DMS 273 treated with DMSO at 0.1 percent for 48 hours (cell line): ENCODE measurements around the gene C2CD4D.
A peak's percentile ranks its signal among the peaks of the same experiment; 100 is the strongest.

Experiments used
- DNase-seq: peaks from one replicate; lab custom pipeline; 2025; lab: John Stamatoyannopoulos, UW

The C2CD4D gene

DNA sequence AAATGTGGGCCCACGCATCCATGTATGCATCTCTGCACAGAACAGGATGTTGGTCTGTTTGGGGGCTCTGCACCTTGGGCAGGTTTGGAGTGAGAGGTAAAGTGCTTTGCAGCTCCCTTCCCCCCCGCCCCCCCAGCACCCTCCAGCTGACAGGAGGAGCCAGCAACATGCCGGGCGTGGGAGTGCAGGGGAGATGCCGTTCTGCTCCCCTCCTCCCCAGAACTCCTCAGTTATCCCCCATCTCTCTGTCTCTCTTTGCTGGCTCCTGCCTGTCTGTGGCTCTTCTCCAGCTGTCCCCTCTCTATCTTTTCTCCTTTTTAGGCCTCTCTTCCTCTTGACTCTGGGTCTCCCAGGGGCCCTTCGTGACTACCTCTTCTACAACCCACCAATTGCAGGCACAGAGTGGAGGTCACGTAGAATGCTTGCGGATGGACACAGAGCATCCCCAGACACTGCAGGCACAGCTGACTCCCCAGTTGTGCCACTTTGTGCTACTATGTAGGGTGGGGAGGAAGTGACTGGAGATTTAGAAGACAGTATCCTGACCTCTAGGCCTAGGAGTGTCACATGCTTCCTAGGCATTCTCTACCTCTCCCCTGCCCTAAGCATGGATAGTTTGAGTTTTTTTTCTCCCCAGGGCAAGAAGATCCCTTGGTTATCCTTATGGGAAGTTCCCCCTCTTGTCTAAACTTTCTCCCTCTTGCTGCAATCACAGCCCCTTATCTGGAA lies 6.3 kb downstream of the C2CD4D start:
- no peak for DNase-seq

DNA sequence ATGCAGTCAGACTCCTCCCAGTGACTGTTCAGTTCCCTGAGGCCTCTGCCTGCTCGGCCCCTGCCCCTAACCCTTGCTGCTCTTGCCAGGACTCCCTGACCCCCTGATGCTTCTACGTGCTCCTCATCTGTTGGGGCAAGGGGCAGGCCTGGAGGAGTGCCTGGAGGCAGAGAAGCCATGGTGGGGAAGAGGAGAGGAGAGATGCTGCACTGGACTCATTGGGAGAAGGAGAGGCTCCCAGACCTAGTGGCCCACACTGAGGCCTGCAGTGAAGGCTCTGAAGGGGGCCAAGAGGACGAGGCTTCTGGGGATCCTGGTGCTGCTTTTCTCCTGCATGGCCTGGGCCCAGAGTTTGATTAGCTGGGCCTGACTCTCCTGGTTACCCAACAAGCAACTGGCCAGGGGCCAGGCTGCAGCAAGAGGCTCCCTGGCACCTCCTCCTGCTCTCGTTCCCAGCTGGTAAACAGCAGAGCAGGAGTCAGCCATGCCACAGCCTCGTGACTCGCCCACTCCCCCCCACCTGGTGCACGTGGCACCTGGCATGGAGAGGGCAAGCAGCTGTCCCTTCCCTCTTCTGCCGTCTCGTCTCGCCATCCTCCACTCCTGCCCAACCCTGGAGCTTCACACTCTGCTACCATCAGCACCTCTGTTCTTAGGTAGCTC lies 7.2 kb downstream of the C2CD4D start:
- peak; percentile 28 for DNase-seq

DNA sequence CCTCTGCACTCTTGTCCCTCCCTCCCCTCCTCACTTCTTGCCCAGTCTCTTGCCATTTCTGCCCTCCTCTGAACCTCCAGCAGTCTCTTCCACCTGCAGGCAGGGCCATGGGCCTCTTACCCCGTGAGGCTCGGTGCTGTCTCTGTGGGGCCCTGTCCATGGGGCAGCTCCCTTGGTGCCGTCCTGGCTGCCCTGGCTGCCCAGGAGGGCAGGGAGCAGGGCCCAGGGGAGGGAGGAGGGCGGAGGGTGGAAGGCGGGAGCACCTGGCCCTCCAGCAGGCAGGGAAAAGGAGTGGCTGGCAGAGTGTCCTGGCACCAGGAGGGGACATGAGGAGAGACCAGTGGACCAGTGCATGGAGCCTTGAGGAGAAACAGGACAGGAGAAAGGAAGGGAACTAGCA lies 8.0 kb downstream of the C2CD4D start, which contains the start of gene RORC:
Gene RORC (minus strand): TSS at position 198 of the 400 bp plus-strand sequence. CDS start 38 bp downstream, at position 160.
- DNase-seq, result no peak

DNA sequence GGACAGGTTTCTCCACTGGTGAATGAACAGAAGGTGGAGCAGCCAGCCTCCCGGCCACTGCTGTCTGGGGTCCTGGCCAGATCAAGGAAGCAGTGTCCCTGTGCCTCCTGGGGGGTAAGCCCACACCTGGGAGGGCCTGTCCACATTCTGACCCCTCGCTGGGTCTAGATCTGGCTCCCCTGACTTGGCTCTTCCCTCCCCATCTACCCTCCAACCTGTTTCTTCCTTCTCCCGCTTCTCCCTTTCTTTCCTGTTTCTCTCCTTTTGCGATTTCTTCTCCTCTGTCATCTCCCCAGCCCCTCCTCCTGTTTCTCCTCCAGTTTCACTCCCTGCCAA lies 8.4 kb downstream of the C2CD4D start:
- DNase-seq, result no peak

DNA sequence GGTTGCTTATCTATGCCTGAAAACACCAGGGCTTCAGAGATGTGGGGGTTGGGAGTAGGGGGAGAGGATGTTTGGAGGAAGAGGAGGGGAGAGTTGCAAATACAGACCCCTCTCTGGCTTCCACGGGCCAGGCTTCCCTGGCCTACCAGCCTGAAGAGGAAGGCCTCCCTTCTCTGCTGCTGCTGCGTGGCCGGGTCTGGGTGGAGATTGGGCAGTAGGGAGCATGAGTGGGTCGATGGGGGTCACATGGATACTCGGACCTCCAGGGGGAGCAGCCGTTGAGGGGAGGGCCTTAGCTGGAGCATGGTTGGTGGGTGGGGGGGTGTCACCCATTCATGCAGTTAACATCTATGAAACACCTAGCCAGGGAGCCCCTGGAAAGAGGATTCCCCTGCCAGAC lies 9.6 kb downstream of the C2CD4D start:
- no peak for DNase-seq

DNA sequence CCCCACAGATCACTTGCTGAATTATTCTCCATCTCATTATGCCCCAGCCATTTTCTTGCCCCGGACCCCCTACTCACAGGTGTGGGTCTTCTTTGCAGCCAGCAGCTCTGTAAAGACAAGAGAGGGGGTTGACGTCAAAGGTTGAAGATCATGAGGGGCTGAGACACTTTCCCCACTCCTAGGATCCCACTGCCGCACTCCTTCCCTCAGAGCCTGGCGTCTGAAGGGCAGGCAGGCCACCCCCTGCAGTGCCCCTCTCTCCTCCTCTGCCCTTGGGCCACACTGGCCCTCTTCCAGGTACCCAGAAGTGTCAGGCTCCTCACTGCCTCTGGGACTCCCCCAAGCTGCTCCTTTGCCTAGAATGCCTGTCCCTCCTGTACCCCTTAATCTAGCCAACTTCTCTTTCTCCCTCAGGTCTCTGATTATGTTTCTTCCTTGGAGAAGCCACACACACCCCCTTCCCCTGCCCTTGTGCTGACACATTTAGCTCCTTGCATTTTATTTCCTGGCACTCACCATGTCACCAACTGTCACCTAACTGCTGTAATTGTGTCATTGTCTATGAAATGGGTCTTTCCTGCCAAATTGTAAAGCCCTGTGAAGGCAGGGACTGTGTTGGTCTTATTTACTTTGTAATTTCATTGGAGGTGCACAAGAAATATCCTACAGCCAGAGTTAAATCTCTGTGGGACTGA lies 10.1 kb downstream of the C2CD4D start:
- no peak for DNase-seq

DNA sequence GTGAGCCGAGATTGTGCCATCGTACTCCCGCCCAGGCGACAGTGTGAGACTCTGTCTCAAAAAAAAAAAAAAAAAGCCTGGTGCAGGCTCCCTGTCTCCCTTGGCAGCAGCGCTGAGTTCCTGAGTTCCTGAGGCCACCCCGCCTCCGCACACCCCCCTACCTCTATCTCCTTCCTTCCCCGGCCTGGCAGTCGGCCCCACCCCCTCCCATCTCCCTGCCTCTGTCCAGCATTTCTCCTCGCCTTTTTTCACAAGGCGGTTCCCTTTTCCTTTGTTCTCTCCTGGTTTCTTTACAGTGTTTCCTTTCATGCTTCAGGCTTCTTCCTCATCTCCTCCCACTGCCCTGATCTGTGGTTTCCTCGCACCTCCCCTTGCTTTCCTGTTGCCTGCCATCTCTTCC lies 10.7 kb downstream of the C2CD4D start:
- DNase-seq, result no peak

DNA sequence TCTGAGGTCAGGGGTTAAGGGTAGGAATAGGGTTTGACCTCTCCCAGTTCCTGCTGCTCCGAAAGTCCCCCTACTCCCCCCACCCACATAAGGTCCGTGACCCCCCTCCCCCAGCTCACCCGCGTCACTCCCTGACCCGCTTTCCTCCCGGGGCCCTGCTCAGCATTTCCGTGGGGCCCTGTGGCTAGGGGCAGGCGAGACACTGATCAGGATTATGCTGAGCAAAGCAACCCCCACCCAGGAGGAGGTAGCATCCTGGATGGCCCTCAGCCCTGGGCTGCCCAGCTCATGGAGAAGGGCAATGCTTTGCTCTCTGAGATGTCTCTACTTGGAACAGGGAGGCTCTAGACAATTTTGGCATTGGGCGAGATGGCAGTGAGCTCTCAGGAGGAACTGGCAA lies 11.8 kb downstream of the C2CD4D start:
- no peak for DNase-seq

DNA sequence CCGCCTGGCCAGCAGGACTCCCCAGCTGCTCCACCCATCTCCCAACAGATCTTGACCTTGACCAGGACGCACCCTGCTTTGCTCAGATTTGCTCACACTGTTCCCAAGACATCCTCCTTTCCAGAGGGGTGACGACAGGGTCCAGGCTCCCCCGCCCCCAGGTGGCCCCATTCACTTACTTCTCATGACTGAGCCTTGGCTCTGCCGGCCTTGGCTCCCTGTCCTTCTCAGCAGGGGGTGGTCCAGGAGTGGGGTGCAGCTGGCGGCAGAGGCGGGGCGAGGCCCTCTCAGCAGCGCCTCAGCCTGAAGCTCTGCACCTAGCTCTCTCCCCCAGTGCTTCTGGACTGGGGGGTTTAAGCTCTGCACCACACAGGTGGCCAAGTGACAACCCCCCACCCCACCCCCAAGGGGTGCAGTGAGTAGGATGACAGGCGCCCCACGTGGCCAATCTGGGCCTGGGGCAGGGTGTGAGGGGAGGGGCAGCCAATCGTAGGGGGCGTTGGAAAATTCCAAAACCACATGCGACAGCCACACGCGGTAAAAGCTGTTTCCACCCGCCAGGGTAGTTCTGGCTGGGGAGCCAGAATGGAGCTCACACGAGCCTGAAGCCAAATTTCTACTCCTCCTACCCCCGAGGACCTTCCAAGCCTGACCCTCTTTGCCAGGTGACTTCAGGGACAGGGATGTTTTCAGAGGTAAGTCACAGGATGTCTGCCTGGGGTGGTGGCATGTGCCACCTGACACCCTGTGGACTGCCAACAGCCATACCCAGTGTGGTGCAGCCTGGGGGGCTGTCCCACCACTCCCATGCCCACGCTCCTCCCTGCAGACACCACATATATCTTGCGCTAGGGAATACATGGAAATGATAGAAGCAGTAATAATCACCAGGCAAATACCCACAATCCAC lies 13.6 kb downstream of the C2CD4D start:
- no peak for DNase-seq

DNA sequence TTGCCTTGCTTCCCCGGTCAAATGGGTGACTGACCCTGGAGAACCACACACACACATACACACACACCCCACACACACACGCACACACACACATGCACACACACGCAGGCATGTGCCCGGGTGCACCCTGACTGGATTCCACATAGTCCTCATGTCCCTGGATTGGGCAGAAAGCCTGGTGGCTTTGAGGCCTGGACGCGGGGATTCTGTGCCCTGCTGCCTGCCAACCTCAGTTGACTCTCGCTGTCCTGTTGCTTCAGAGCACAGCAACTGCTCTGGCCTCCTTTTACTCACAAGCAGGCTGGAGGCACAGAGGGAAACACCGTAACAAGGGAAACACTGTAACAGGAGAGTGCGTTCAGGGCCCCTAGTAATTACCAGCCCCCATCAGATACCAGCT lies 14.4 kb downstream of the C2CD4D start:
- DNase-seq, result no peak

DNA sequence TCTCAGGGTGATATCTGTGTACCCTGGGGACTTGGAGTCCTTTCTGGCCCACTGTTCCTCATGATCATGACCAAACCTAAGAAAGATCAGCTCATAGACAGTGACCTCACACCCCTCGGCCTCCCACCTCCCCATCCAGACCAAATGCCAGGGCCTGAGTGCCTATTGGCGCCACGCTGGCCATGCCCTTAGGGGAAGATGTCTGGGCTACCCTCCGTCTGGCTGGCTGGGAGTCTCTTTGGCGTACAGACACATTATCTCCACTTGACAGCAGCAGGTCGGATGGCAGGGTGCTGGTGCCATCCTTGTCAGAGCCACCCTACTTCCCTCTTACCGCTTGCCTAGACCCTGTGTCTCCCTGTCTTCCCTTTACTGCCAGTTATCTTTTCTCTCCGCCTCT lies 16.4 kb downstream of the C2CD4D start:
- DNase-seq, result no peak

DNA sequence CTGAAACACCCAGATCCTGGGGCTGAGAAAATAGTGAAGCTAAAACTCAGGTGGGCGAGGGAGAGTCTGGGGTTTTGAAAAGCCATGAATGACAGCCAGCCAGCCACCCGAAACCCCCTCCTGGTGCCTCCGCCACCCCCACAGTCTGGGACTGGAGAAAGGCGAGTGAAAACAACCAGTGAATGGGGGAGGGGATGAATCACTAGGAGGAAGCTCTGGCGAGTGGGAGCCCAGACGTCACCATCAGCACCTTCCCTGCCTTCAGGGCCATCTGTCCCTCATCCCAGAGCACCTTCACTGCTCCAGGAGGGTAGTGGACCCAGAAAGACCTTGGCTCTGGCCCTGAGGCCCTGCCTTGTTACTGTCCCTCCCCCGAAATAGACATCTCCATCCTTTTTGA lies 17.2 kb downstream of the C2CD4D start:
- DNase-seq, result no peak

DNA sequence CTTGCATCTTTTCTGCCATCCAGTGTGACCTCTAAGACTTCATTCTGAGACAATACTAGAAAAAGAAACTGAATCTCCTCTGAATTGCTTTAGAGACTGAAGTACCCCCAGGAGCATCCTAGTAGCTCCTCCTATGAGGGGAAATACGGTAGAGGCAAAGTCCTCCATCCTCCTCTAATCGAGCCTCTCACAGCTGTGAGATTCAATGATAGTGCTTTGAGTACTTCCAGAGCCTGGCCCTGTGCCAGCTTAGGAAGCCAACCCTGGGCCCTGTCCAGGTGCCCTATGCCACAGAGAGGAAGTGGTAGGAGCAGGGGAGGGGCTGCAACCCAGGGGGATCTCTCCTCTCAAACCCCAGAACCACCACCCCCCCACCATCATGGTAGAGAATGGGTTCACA lies 18.7 kb downstream of the C2CD4D start:
- no peak for DNase-seq

DNA sequence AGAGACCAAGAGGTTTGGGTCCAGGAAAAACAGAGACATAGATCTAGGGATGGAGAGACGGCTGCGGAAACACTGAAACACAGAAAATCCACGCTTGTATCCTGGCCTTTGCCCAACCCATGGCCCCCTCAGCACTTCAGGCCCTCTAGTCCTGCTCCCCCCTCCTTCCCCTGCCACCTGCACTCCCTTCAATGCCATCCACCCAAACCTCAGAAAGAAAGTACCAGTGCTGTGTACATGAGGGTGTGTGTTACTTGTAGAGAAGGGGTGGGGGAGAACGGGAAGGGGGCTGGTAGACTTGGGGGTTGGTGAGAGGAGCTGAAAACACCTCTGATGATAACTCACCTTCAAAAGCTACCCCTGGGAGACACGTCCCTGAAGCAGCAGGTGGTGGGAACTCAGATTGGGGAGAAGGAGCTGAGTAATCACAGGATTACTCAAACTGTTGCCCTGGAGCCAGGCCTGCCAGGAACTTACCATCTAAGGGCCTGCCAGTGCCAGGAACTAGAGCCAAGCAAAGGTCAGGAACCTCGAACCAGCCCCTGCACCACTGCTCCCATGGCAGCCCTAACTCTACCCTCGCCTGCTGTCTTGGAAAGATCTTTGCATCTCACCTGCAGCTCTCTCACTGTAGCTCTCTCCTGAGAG lies 19.5 kb downstream of the C2CD4D start:
- no peak for DNase-seq

DNA sequence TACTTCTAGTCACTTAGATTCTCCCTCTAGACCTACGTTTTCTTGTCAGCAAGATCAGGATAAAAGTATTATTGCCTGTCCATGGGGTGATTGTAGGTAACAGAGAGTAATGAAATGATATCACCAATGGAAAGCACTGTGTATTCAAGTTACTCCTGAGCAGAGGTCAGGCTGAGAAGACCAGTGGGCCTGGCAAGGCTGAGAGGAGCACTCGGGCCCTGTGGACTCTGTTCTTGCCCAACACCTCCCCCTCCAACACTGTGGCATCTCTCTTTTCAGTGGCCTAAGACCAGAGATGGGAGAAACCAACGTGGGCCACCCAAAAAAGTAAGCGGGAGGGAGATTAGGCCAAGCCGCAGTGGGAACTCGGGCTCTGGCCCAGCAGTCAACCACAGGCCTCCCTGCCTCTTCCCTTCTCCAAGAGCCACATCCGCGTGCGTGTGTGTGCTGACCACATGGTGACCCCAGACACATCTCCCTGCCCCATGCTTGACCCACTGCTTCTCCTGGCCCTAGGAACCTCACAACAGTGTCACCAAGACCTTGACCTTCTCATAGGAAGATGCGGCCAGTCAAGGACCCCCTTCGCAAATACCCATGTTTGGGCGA lies 20.3 kb downstream of the C2CD4D start:
- DNase-seq, result no peak

DNA sequence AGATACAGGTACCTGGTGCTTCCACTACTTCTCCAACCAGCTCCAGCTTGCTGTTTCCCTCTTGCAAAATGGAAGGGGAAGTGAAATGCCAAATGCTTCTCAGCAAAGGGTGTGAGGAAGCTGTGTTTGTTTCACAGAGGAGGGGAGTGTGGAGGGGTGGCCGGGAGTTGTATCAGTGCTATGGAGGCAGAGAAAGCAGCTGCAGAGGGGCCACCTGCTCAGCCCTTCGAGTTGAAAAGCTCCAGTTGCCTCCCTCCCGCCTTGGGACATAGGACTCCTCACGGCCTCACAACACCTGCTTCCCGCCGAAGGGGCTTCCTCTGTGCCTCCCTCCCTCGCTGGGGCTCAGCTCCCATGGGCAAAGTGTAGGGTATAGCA lies 22.3 kb downstream of the C2CD4D start:
- DNase-seq, result no peak

DNA sequence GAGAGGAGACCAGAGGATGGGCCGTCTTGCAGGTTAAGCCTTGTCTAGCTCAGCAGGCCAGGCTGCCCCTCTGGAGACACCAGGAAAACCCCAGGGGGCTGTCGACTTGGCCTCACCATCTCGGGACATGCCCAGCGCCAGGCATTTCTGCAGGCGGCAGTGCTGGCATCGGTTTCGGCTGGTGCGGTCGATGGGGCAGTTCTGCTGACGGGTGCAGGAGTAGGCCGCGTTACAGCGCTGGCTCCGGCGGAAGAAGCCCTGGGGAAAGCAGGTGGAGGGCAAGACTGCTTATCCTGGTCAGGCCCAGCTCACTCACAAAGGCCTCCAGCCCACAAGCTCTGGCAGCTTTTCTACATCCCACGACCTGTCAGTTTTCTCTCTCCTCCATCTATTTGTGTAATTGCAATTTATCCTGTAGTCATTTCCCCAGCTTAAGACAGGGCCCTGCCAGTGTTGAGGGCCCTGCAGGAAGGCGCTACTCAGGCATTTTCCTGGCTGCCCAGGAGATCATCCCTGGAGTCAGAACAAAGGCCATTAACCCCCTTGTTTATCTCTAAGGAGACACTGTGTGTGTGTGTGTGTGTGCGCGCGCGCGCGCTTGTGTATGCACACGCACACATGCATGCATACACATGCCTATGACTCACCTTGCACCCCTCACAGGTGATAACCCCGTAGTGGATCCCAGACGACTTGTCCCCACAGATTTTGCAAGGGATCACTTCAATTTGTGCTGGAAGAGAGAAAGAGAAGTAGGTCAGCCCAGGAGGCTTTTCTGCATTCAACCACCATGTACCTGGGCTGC lies 22.9 kb downstream of the C2CD4D start:
- DNase-seq, result no peak

DNA sequence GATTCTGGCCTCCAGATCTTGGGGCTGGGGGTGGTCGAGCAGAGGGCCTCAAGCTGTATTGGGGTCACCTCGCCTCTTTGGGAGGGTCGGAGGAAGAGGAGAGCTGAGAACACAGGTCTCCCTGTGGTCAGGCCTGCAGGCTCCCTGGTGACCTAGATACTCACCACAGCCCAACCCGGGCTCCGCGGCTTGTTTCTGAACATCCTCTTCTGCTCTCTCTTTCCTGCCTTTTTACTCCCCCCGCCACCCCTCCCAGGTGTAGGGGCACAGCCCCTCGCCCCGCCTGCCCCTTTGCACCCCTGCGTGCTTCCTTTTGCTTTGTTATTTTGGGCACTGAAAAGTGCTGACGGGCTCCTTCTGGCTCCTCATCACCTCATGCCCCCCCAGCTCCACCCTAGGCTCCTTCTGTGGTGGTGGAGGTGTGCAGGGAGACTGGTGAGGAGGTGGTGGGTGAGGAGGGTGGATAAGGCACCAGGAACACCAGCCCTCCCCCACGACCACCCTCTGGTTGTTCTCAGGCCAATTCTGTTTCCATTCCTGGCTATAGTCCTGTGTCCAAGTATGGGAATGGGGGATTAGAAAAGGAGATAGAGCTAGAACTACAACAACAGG lies 23.8 kb downstream of the C2CD4D start:
- DNase-seq, result no peak

DNA sequence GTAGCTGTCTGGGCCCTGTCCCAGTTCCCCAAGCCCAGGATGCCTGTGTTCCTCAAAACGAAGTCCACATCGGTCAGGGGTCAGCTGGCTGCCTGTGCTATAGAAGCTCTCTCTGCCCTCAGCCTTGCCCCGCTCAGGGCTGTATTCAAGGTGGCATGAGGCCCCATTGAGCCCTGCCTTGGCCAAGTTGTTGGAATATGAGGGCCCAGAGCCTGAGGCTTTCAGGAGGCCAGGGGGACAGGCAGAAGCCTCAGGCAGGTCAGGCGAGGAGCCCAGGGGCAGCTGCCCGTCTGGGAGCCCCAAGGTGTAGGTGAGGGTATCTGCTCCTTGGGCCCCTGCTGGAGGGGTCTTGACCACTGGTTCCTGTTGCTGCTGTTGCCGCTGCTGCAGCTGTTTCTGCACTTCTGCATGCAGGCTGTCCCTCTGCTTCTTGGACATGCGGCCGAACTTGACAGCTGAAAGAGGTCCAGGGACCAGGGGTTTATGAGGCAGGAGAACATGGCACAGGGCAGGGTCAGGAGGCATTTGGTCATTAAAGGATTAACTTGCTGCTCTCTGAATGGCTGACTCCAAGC lies 24.6 kb downstream of the C2CD4D start:
- no peak for DNase-seq

DNA sequence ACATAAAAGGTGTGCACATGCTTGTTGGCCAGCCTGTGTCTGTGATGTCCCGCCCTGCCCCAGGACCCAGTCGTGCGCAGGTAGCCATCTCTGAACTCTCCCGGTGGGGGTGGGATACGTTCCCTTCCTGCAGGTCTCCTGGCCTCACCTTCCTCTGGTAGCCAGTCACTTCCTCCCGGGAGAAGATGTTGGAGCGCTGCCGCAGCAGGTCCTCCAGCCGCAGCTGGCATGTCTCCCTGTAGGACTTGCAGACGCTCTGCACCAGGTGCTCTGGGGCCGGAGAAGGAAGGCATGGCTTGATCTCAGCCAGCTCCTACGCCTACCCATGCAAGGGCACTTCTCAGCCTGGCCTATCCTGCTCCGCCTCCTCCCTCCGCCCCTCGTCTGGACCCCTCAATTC lies 25.2 kb downstream of the C2CD4D start:
- DNase-seq, result no peak
